GM13977 (cell line): ENCODE measurements around the gene NUP62.
A peak's percentile ranks its signal among the peaks of the same experiment; 100 is the strongest.

Experiments used
- DNase-seq: peaks from one replicate; pipeline ENCODE4 v3.0.0; 2012; ENCODE audit warnings: low spot score
- in situ Hi-C: fragments of 300-500 bp; cut with MboI; formaldehyde crosslinking; loops from one replicate; pipeline ENCODE4 v1.12.0; 2022; ENCODE audit warnings: low sequenced_read_pairs, low pct_unique_long_range_greater_than_20kb, mixed read lengths, inconsistent platforms; ENCODE audit not compliant: unreplicated experiment
- TF ChIP-seq, protein P1 (sequence below): IDR thresholded peaks from 2 replicates; pipeline ENCODE4 v1.5.1; 2012; ENCODE audit warnings: mild to moderate bottlenecking, control low read depth; ENCODE audit not compliant: insufficient read depth; ENCODE audit errors: extremely low read depth, missing control alignments

Gene NUP62

DNA sequence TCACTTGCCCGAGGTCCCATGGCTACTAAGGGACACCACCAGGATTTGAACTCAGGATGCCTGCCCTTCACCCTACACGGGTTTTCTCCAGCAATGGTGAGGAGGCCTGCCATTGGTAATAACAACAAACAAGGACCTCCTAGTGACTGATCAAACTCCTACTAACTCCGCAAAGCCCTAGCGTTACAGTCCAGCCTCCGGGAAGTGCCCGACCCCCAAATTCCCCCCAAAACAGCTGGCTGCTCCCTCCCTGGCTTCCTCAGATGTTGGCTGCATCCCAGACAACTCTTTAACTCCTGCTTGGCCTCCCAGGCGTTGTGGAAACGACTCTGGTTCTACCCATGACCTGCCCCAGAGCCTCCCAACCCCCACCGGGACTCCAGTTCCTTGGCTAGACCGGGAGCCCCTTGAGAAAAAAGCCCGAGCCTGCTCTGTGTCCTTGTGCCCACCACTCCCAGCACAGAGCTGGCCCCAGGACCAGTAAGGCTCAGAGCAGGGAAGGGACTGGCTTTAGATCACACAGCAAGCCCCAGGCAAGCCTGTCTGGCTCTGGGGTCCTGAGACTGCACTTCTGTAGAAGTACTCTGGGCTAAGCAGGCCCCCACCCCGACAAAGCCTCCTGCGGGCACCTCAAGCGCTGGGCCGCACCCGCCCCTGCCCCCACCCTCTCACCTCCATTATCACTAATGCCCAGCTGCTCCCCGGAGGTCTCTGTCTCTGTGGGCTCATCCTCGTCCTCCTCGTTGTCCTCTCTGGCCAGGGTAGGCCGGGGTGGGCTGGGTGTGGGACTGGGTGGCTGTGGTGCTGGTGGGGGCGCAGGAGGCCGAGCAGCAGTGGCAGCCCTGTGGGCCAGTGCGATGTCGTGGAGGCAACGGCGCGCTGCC is 56.8 kb downstream of the NUP62 start:
- in situ Hi-C loops, result no loop called here
- DNase-seq, result no peak
- TF ChIP-seq, protein P1, sequence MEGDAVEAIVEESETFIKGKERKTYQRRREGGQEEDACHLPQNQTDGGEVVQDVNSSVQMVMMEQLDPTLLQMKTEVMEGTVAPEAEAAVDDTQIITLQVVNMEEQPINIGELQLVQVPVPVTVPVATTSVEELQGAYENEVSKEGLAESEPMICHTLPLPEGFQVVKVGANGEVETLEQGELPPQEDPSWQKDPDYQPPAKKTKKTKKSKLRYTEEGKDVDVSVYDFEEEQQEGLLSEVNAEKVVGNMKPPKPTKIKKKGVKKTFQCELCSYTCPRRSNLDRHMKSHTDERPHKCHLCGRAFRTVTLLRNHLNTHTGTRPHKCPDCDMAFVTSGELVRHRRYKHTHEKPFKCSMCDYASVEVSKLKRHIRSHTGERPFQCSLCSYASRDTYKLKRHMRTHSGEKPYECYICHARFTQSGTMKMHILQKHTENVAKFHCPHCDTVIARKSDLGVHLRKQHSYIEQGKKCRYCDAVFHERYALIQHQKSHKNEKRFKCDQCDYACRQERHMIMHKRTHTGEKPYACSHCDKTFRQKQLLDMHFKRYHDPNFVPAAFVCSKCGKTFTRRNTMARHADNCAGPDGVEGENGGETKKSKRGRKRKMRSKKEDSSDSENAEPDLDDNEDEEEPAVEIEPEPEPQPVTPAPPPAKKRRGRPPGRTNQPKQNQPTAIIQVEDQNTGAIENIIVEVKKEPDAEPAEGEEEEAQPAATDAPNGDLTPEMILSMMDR, result no peak

GRCh38 chr19:49871349-49871985 is 57.8 kb downstream of the NUP62 start:
- in situ Hi-C loops, result no loop called here
- TF ChIP-seq, protein P1, result no peak
- DNase-seq, result no peak

DNA sequence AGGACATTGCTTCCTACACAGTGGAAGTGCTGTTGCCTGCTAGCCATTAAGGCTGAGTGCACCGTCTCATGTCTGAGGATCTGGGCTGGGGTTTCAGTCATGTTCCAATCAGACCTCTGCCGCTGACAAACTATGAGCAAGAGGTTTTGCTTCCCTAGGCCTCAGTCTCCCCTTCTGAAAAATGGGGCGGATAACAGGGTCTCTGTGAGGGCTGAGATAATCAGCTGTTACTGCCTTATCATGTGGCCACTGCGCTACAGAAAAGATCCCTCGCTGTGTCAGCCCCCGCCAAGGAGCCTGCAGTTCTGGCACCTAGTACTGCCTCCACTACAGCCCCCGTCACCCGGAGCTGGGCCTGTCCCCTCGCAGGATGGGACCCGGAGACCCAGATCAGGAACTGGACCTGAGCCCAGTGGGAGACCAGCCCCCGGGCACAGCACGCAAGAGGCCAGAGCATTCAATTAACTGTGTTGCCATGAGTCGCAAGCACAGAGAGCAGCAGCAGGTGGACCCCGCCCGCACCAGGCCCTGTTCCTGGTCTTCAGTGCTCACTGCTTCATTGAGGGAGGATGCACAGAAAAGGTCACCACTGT is 58.9 kb downstream of the NUP62 start:
- DNase-seq, result no peak
- TF ChIP-seq, protein P1, result no peak
- in situ Hi-C loops, result no loop called here

- in situ Hi-C loops, result no loop called here
- DNase-seq, result peak; percentile 94
- TF ChIP-seq, protein P1, result no peak
These were observed 59.6 kb downstream of the NUP62 start for GRCh38 chr19:49869484-49870308.

DNA sequence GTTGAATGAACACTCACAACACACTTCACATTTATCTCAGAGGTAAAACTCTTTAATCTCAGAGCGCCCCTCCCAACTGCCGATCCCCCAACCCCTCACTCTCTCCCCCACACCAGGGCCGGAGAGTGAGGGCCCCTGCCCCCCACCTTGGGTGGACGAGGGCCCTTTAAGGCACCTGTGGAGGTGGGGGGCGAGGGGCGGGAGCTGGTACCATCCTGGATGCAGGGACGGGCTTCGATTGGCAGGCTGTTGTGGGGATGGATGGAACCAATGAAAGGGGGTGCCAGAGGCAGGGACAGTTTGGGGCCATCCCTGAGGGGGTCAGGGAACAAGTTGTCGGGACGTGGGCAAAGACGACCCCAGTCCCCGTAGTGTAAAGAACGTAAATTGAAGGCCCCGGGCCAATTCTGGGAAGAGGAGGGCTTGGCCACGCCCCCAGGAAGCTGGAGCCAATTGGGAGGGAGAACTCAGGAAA is 60.3 kb downstream of the NUP62 start:
- TF ChIP-seq, protein P1, result no peak
- DNase-seq, result no peak
- in situ Hi-C loops, result no loop called here
